Upper lobe of left lung (tissue), 4 donors: ENCODE results near the gene ZNF333.

Experiments
- CTCF ChIP-seq, 6 experiments: fragments of 450-650 bp in 4 of 6; fragments of 200-600 bp in 2 of 6; sonication (generic) in 2 of 6; IDR thresholded peaks; one replicate each; pipeline ENCODE4 v1.5.1; 2016 to 2019; ENCODE audit warnings: antibody characterized with exemption in 6 of 6
- POLR2A ChIP-seq, 4 donors: fragments of 450-650 bp; IDR thresholded peaks; one replicate each; pipeline ENCODE4 v1.5.1; 2016 to 2017; ENCODE audit warnings: antibody characterized with exemption in 4 of 4, mild to moderate bottlenecking in 2 of 4

- TF ChIP-seq POLR2A (IDR thresholded peaks at IDR 0.05): no peak
- TF ChIP-seq CTCF (IDR thresholded peaks at IDR 0.05): no peak
Observed at GRCh38 chr19:14676762-14677161, 13.1 kb upstream of the ZNF333 start.
